HG02588 (cell line): Measurements from ENCODE around the gene EVA1A.

Experiments used
- ATAC-seq: cut with Tn5 transposase; IDR thresholded peaks from one replicate; pipeline ENCODE4 v1.9.1; 2021; ENCODE audit warnings: mild to moderate bottlenecking, moderate library complexity; ENCODE audit not compliant: unreplicated experiment

The EVA1A gene

GRCh38 chr2:75519843-75520242 is 40.9 kb downstream of the EVA1A start:
- ATAC-seq: no peak

GRCh38 chr2:75518638-75519465 is 41.9 kb downstream of the EVA1A start:
- ATAC-seq: no peak

GRCh38 chr2:75517547-75518230 is 43.0 kb downstream of the EVA1A start:
- ATAC-seq: no peak

DNA sequence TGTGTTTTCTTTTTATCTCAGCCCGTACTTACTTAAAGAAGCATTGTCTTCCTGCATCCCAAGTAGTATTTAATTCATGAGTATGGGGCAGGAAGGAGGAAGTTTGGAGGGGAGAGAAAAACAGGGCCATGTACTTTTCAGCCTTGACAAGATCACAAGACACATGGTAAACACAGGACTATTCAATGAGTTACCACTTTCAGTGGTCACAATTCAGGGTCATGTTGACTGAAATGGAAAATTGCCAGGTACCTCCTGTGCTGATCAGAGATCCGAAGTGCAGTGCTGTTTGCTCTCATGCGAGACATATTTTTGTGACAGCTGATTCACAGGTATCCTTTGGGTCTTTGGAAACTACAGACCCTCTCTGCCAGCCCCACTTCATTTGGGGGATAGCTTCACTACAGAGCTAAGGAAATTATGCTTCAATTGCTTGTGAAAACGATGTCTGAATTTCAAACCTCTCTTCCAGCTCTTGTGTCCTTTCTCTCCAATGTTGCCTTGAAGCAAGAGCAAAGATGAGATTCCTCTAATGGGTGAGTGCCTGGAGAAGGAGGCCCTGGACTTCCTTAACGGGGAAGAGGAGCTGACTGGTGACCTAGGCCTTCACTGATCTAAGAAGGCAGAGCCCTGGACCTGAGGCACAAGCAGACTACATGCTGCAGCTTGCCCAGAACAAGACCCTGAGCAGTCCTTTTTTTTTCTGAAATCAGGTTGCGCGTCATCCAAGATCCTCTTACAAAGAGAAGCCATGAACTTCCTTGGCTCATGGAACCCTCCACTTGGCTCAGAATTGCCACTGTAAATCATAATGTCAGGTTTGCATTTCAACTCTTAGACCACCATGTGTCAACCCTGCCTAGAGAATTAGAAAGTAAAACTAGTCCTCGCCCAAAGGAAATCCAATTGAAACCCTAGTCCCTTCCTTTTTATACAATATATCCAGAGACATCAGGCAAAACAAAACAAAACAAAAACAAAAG is 44.1 kb downstream of the EVA1A start:
- no peak for ATAC-seq

GRCh38 chr2:75515584-75516368 is 45.0 kb downstream of the EVA1A start:
- ATAC-seq: no peak

DNA sequence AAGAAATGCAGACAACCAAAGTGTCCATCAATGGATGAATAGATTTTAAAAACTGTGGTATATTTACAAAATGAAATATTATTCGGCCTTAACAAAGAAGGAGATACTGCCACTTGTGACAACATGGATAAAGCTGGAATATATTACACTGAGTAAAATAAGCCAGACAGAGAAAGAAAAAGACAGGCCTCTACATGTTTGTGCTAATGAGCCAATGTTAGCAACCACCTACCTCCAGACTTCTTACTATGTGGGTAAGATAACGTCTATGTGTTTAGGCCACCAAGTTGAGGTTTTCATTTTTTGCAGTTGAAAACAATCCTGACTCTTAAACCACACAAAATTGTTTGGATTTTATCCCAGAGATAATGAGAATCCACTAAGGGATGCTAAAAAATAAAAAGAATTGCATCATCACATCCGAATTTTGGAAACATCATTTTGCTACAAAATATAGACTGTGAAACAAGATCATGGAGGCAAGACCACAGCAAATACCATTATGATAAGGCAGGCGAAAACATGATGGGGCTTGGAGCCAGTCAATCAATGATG is 47.0 kb downstream of the EVA1A start:
- no peak for ATAC-seq

- no peak for ATAC-seq
Measured at GRCh38 chr2:75512455-75513212, 48.1 kb downstream of the EVA1A start.

- ATAC-seq: no peak
Measured at GRCh38 chr2:75506101-75506697, 54.5 kb downstream of the EVA1A start.

- ATAC-seq: no peak
Measured at GRCh38 chr2:75505012-75505411, 55.7 kb downstream of the EVA1A start.

DNA sequence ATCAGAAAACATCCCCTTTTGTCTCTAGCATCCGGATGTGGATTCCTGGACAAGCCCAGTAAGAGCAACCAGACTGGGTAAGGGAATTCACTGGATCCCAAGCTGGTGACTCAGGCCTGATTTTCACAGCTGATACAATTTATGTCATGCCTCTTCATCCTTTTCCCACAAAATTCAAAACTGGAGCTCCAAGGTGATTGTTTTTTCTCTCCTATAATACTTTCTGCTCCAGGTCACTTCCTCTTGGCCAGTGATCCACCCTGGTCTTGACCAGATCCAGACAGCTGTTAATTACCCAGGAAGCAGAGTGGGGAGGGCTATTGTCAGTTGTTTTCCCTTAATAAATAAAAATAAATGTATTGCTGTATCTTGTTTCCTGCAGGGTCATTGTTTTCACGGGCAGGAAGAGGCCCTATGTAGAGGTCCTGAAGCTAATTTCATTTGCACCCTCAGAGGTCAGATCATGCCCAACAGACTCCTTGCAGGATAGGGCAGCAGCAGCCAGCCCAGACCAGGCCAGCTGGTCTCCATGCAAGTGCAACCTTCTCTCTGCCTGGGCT is 57.6 kb downstream of the EVA1A start:
- ATAC-seq: no peak

- no peak for ATAC-seq
Measured at GRCh38 chr2:75500633-75501032, 60.1 kb downstream of the EVA1A start.

DNA sequence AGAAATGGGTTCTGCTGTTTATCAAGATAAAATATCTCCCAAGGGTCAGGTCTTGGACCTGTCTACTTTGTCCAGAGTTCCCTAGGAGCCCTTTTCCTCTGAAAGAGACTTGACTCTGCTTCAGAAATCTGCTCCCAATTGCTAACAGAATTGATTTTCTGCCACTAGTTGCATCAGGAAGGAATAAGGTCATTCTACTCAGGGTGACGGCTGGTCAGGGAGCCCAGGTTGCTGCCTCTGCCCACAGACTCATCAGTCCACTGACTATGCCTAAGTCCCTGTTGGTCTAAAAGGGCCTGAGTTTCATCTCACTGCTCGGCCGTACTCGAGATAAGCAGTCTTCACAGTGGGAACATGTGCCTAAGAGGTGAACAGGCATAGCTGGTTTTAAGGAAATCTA is 61.2 kb downstream of the EVA1A start:
- ATAC-seq: no peak

- no peak for ATAC-seq
Measured at GRCh38 chr2:75498907-75499306, 61.8 kb downstream of the EVA1A start.

GRCh38 chr2:75497256-75497655 is 63.5 kb downstream of the EVA1A start:
- no peak for ATAC-seq

DNA sequence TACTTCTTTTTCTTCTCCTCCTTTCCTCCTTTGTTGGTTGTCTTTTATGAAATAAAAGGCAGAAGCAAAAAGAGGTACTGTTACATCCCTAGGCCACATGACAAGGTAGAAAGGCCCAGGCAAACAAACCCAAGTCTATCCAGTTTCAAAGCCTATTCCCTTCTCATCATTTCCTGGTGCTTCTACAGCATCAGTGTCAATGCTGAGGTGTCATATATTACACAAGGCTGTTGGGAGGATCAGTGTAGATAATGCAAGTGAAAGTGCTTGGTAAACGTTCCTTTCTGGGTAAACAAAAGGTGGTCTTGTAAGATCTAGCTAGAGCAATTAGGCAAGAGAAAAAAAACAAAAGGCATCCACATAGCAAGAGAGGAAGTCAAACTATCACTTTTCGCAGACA is 64.9 kb downstream of the EVA1A start:
- ATAC-seq: no peak

DNA sequence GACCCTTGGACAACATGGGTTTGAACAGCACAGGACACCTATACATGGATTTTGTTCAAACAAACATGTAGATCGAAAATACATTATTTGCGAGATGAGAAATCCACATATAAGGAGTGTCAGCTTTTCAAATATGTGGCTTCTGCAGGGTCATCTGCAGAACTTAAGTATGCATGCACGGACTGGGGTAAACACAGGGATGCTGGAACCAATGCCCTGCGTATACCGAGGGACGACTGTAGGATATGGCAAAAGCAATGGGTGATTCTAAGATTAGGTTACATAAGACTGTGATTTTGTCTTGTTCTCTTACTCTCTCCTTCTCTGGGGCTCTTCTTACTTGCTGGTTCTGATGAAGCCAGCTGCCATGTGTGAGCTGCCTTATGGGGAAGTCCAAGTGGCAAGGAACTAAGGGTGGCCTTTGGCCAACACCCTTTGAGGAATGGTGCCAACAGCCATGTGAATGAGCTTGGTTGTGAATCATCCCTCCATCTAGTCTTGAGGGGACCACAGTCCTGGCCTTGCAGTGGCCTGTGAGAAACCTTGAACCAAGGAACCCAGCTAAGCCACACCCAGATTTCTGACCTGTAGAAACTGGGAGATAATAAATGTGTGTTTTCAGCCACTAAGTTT is 66.5 kb downstream of the EVA1A start:
- ATAC-seq: no peak

DNA sequence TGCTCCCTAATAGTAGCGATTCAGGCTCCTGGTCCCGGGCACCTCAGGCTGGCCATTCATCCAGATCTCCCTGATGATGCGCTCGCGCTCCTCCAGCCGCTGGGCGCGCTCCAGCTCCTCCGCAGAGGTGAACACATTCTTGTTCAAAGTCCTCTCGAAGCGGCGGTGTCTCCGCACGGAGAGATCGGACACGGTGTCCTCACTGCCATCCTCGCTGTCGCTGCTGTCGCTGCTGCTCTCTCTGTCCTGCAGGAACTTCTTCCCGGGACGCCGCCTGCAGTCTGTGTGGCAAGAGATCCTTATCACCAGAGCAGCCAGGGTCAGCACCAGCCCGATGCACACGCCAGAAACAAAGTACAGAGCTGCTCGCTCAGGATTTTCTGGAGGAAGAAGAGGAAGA is 67.5 kb downstream of the EVA1A start:
- ATAC-seq: no peak

DNA sequence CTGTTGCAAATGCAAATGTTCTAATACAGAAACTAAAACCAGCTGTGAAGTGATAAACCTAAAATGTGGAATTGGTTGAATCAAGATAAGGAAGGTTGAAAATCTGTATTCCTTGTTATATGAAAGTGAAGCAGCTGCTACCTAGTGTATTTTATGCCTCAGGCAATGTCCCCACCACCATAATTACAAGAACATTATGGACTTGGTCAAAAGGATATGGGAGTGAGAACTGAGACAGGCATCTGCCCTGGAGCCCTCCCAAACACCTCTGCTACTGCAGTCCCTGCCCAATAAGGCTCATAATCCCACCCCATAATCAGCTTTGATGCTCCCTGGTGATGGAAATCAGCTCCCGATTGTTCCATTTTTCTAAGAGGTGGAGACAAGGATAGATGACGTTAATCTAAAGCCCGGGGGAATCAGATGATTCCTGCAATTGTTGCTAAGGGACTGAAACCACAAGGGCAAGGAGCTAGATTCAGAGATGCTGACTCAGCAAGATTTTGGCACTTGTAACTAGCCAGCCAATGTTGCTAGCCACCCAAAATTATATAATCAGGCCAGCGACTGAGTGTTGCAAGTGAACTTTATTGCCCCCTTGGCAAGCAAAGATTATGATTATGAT is 69.5 kb downstream of the EVA1A start:
- no peak for ATAC-seq
